HG02852 (cell line): ENCODE data around the gene PRKCB.
"Not testable (repeated sequence)": the region's sequence is repeated elsewhere in the genome, so short reads cannot be mapped to it uniquely, and the experiment has no call there.

Experiments
- ATAC-seq: cut with Tn5 transposase; IDR thresholded peaks from one replicate; pipeline ENCODE4 v1.9.1; 2021; ENCODE audit warnings: mild to moderate bottlenecking, moderate library complexity; ENCODE audit not compliant: unreplicated experiment

PRKCB gene

GRCh38 chr16:24204150-24204665 is 368.4 kb downstream of the PRKCB start:
- no peak for ATAC-seq

- ATAC-seq: no peak
Measured at GRCh38 chr16:24206926-24207325, 371.1 kb downstream of the PRKCB start.

GRCh38 chr16:24208710-24209109 is 372.9 kb downstream of the PRKCB start:
- ATAC-seq: no peak

- ATAC-seq: no peak
Measured at GRCh38 chr16:24214992-24215391, 379.2 kb downstream of the PRKCB start.

- no peak for ATAC-seq
Measured at GRCh38 chr16:24216961-24217360, 381.2 kb downstream of the PRKCB start.

DNA sequence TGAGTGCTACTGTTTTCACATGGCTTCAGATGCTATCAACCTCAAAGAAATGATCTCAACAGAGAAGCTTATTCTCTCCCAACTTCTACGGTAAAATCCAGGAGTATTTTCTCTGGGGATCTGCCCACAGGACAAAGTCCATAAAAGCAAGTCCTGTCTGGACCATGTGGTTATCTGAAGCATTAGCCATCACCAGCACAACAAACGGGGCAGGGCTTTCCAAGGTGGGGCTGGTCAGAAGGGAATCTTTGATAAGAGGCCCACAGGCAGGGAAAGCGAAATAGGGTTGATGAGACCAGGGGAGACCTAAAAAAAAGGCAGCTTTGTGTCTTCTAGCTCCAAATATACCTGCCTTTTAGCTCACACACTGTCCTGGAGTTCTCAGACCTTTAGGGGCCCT is 381.7 kb downstream of the PRKCB start:
- ATAC-seq: no peak

- no peak for ATAC-seq
Measured at GRCh38 chr16:24218299-24218698, 382.5 kb downstream of the PRKCB start.

DNA sequence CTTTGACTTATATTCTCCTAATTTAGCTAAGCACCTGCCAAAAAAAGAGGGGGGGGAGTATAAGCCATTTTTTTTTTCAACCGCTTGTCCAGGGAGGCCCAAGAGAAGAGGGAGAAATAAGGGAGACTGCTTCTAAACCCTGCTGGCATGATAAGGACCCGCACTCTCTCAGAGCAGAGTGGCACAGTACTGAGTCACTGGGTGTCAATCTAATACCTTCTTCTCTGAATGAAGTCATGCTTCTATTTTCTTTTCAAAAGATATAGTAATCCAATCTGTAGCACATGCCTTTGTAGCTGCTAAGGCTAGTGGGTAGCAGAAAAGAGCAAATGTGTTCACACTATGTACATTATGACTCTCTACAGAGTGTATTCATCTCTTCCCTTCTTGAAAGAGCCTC is 385.4 kb downstream of the PRKCB start:
- no peak for ATAC-seq

DNA sequence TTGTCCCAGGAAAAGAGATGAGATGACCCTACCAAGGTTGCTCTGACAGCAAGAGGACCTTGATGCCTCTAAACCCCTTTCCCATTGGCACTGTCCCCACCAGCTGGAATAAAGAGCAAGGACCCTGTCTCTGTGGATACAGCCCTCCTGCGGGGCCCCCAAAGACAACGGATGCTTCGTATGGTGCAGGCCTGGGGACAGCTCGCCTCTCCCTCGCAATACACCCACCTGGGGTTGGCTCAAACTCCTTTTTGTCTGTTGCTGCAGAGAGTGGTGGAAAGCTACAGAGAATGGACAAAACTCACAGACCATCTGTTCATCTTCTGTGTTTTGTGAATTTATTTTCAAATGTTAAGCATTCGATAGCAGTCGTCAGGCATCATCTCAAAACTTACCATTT is 392.7 kb downstream of the PRKCB start:
- ATAC-seq: no peak

GRCh38 chr16:24232936-24233335 is 397.2 kb downstream of the PRKCB start:
- ATAC-seq: no peak

- ATAC-seq: no peak
Measured at GRCh38 chr16:24234737-24235136, 399.0 kb downstream of the PRKCB start.

DNA sequence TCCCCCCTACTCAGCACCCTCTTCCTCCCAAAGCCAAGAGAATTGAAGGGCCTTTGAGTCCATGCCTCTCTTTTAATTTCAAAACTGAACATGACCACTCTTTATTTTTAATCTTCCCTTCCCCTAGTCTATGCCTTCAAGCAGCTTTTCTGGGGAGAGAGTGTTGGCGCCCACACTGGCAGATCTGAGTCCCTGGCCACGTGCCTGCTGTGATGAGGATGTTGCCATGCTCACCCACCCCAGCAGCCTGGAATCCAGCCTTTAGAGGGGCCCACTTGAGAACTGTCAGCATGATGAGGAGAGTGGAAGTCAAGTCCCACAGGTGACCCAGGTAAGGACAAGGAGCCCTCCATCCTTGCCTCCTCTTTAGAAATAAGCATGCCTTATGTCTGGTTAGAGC is 400.0 kb downstream of the PRKCB start:
- ATAC-seq: no peak

- ATAC-seq: not testable (repeated sequence)
Measured at GRCh38 chr16:24238846-24239245, 403.1 kb downstream of the PRKCB start.

- no peak for ATAC-seq
Measured at GRCh38 chr16:24246911-24247607, 411.3 kb downstream of the PRKCB start.

- ATAC-seq: no peak
Measured at GRCh38 chr16:24253192-24253591, 417.4 kb downstream of the PRKCB start.

DNA sequence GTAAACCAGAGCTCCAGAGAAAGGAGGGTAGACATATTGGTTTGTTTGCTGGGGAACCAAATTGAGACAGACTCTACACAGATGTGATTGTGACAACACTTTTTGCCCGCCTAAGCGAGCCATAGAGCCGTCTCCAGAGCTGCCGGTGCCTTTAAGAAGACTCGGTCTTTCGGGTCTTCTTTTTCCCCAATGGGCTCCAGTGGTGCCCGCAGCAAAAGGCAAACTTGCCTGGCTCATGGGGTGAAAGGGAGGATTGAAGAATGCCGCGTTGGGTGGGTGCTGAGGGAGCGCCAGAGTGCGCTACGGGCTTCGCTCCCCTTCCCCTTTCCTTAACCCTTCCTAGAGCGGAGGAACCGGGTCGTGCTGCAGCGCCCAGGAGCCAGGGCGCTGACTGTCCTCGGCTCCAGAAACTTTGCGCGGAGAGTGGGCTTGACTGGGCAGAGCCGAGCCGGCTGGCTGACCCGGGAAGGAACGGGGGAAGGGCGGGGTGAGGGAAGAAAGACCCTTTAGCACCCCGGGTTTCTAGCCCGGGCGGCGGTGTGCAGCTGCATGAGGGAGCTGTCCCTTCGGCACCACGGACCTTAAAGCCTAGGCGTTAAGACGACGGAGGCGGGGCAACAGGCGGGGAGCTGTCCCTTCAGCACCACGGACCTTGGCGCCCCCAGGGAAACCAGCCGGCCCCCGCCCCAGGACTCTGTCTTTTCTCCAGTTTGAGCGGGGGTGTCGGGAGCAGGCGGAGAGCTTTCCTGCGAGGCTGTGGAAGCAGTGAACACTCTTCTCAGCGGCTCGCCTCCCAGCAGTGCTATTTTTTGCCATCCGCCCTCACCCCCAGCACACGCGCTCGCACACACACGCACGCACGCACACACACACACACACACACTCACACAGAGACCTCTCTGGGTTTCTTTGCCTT is 419.9 kb downstream of the PRKCB start, which contains the start of gene CACNG3:
Gene CACNG3 (plus strand): TSS at position 880 of the 916 bp plus-strand sequence. CDS start 420 bp downstream, outside the sequence.
- no peak for ATAC-seq

DNA sequence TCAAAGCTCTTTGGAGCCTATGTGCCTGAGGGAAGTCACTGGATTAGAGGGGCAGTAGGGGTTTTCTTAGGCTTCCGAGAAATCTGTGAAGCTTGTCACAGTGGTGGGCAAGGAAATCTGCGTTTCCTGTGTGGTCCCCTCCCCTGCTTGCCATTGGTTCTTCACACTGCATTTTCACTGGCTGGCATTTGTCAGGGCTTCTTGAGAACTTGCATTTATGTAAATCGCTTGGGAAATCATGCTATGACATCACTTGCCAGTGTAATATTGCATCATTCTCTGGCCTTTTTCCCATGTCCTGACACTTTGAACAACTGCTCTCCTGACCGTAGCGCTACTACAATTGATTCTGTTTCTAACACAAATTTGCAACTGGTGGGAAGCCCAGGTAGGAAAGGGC is 422.2 kb downstream of the PRKCB start:
- ATAC-seq: no peak

DNA sequence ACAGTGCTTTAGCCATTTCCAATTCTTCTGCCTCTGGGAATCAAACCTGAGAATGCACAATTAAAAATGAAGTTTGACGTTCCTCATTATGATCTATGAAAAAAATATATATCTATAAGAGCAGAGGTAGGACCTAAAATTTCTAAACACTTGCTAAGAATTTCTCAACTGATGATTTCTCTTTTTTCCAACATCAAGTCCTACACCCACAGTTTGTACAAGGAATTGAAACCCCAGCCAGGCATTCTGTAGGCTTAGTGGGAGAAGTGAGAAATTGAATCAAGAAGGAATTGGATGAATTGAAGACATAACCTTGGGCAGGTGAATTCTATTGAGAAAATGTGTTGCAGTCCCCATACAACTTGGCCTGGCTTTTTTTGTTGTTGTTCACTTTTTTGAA is 423.0 kb downstream of the PRKCB start:
- ATAC-seq: no peak

GRCh38 chr16:24262816-24263215 is 427.0 kb downstream of the PRKCB start:
- ATAC-seq: no peak
